ENCODE data around the gene WDR48.

- TF ChIP-seq, protein P1, sequence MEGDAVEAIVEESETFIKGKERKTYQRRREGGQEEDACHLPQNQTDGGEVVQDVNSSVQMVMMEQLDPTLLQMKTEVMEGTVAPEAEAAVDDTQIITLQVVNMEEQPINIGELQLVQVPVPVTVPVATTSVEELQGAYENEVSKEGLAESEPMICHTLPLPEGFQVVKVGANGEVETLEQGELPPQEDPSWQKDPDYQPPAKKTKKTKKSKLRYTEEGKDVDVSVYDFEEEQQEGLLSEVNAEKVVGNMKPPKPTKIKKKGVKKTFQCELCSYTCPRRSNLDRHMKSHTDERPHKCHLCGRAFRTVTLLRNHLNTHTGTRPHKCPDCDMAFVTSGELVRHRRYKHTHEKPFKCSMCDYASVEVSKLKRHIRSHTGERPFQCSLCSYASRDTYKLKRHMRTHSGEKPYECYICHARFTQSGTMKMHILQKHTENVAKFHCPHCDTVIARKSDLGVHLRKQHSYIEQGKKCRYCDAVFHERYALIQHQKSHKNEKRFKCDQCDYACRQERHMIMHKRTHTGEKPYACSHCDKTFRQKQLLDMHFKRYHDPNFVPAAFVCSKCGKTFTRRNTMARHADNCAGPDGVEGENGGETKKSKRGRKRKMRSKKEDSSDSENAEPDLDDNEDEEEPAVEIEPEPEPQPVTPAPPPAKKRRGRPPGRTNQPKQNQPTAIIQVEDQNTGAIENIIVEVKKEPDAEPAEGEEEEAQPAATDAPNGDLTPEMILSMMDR (optimal IDR thresholded peaks at IDR 0.05 in 1 of 3, IDR thresholded peaks at IDR 0.05 in 1 of 3, conservative IDR thresholded peaks at IDR 0.05 in 1 of 3; ENCODE audit: extremely low read depth in 1 of 3, insufficient read depth in 2 of 3, low read length in 3 of 3), result no peak
- TF ChIP-seq EZH2 (IDR thresholded peaks at IDR 0.05; ENCODE audit: low read length), result no peak
Measured at GRCh38 chr3:39136533-39137434, 85.0 kb downstream of the WDR48 start.
